Stromal cell of bone marrow (primary cell): ENCODE data around the gene STARD8.
"Not testable (repeated sequence)": the region's sequence is repeated elsewhere in the genome, so short reads cannot be mapped to it uniquely, and the experiment has no call there.

ENCODE experiments used
- DNase-seq: peaks from one replicate; pipeline ENCODE4 v3.0.0-alpha.2; 2012; ENCODE audit warnings: low read depth

The STARD8 gene, protein sequence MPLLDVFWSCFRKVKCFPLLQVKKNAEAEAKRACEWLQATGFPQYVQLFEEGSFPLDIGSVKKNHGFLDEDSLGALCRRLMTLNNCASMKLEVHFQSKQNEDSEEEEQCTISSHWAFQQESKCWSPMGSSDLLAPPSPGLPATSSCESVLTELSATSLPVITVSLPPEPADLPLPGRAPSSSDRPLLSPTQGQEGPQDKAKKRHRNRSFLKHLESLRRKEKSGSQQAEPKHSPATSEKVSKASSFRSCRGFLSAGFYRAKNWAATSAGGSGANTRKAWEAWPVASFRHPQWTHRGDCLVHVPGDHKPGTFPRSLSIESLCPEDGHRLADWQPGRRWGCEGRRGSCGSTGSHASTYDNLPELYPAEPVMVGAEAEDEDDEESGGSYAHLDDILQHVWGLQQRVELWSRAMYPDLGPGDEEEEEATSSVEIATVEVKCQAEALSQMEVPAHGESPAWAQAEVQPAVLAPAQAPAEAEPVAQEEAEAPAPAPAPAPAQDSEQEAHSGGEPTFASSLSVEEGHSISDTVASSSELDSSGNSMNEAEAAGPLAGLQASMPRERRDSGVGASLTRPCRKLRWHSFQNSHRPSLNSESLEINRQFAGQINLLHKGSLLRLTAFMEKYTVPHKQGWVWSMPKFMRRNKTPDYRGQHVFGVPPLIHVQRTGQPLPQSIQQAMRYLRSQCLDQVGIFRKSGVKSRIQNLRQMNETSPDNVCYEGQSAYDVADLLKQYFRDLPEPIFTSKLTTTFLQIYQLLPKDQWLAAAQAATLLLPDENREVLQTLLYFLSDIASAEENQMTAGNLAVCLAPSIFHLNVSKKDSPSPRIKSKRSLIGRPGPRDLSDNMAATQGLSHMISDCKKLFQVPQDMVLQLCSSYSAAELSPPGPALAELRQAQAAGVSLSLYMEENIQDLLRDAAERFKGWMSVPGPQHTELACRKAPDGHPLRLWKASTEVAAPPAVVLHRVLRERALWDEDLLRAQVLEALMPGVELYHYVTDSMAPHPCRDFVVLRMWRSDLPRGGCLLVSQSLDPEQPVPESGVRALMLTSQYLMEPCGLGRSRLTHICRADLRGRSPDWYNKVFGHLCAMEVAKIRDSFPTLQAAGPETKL

GRCh38 chrX:68647156-68647957, at the start of gene STARD8:
TSS of gene STARD8 (plus strand) at chrX:68647666. CDS start at chrX:68647883, 217 bp downstream.
- peak; percentile 23 for DNase-seq

DNA sequence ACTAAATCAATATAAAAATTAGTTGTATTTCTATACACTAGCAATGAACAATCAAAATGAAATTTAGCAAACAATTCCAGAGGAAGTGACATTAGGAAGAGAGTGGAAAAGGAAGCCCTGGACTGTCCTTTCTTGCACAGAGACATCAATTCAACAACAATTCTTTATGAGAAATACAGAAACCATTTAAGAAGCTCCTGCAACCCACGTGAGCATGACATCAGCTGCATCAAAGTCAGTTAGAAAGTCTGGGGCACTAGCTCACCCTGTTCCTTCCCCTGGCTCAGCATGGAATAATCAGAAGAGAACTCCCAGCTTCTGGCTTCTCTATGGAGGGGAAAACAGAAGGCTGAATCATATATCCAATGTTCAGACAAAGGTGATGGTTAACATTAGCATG, 48.6 kb upstream of the STARD8 start:
- DNase-seq = no peak

DNA sequence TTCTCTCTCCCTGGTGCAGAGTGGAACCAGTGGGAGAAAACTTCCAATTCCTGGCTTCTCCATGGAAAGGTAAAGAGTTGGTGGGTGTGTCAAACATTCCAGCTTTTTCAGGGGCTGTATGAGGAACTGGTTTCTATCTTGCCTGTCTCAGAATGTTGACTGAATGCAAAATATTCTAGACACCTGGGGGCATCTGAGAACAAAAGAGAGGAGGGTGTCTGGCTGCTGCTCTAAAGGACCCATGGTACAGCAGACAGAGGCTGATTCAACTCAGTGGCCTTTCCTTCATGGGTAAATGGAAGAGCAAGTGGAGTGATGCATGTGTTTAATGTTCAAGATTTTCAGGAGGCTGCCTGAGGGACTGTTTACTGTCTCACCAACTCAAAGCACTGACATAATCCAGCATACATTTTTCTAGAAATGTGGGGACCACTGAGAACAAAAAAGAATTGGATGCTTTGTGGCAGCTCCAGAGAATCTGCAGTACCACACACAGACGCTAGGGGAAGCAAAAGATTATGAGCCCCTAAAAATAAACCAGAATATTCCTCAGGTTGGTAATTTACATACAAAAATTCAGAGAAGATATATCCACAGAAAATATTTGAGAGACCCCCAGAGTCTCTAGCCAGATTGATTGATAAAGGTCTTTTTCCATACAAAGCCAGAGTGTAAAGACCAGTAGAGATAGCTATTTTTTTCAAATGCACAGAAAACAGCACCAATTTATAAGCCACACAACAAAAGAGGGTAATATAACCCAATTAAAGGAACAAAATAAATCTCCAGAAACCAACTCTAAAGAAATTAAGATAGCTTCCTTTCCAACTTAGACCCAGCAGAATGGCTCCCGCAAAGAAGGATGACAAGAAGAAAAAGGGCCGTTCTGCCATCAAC, 48.0 kb upstream of the STARD8 start:
- peak; percentile 1 for DNase-seq

- DNase-seq = not testable (repeated sequence)
Observed at GRCh38 chrX:68604216-68604615, 43.2 kb upstream of the STARD8 start.

- DNase-seq = not testable (repeated sequence)
Observed at GRCh38 chrX:68614733-68615132, 32.7 kb upstream of the STARD8 start.

DNA sequence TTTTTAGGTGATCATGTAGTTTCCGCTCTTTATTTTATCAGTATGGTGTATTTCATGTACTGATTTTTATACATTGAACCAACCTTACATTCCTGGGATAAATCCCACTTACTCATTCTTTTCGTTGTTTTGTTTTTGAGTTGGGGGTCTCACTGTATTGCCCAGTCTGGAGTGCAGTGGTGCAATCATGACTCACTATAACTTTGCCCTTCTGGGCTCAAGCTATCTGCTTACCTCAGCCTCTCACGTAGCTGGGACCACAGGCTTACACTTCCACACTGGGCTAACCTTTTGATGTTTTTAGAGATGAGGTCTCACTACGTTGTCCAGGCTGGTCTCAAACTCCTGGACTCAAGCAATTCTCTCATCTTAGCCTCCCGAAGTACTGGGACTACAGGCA, 19.5 kb upstream of the STARD8 start:
- DNase-seq = no peak

GRCh38 chrX:68629936-68630335, 17.5 kb upstream of the STARD8 start:
- DNase-seq = not testable (repeated sequence)

- DNase-seq = no peak
Observed at GRCh38 chrX:68631336-68631735, 16.1 kb upstream of the STARD8 start.

GRCh38 chrX:68632491-68632890, 15.0 kb upstream of the STARD8 start:
- DNase-seq = no peak

GRCh38 chrX:68633981-68634380, 13.5 kb upstream of the STARD8 start:
- no peak for DNase-seq

- DNase-seq = no peak
Observed at GRCh38 chrX:68634649-68635227, 12.7 kb upstream of the STARD8 start.

DNA sequence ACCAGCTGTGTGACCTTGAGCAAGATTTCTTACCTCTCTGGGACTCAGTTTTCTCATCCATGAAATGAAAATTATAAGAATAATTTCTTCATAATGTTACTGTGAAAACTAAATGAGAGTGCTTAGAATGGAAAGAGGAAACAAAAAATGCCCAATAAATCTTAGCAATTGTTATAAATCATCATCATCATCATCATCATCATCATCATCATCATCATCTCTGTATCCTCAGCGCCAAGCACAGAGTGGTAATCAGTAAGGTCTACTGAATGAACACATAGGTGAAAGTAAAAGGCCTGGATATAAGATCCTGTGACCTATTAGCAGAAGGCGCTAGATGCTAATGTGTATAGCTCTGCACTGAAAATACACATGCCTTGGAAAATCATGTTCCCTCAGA, 6.8 kb upstream of the STARD8 start:
- no peak for DNase-seq

- DNase-seq = no peak
Observed at GRCh38 chrX:68644861-68645260, 2.6 kb upstream of the STARD8 start.

GRCh38 chrX:68646421-68646820, 1.0 kb upstream of the STARD8 start:
- no peak for DNase-seq

GRCh38 chrX:68648960-68649359, 1.5 kb downstream of the STARD8 start:
- DNase-seq = no peak

GRCh38 chrX:68650491-68650890, 3.0 kb downstream of the STARD8 start:
- peak; percentile 21 for DNase-seq

DNA sequence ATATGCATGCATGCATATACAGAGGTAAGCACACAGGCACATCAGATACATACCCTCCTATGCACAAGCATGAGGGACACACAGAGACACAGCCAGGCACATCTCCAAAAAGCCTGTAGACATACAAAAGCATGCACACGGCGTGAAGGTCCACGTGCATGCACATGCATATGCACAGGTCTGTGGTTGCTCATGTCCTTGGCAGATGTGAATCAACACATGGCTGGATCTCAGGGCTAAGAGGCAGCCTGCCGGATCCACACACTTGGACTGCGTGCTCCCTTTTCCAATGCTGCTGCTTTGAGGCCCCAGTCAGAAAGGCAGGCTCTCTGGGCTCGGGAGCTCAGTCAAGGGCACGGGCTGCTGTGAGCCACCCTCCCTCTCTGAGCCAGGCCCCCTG, 3.6 kb downstream of the STARD8 start:
- no peak for DNase-seq

GRCh38 chrX:68652326-68653170, 5.1 kb downstream of the STARD8 start:
- DNase-seq = no peak

- no peak for DNase-seq
Observed at GRCh38 chrX:68654693-68655092, 7.2 kb downstream of the STARD8 start.
